ENCODE measurements around the gene LRFN5.
"Not testable (repeated sequence)": the region's sequence is repeated elsewhere in the genome, so short reads cannot be mapped to it uniquely, and the experiment has no call there.

LRFN5 gene

DNA sequence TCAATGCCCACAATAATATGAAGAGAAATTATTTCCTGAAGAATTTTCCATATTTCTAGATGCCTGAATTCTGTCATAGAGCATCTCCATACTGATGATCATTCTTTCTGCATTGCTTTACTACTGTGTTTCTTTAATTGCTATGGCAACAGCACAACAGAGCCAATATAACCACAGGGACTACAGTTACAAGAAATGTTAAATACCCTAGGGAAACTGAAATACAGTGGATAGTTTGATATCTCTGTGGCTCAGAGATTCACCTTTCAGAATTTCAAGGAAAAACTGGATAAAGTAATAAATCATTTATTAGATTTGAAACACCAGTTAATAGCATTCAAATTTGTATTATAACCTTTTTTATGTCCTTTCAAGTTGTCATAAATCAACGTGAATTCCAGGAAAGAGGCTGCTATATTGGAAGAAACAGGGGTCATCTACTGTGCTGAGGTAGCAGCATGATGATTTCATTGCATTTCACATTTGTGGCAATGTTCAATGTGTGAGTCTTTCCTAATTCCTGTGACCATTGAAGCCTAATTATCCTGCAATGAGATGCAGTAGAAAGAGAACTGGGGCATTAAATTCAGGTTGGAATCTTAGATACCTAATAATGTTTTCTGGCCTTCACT lies 267.1 kb downstream of the LRFN5 start:
- H3K27ac ChIP-seq, result no peak overlapping the region
- DNase-seq (ENCODE audit: low read depth, low spot score), result no peak

DNA sequence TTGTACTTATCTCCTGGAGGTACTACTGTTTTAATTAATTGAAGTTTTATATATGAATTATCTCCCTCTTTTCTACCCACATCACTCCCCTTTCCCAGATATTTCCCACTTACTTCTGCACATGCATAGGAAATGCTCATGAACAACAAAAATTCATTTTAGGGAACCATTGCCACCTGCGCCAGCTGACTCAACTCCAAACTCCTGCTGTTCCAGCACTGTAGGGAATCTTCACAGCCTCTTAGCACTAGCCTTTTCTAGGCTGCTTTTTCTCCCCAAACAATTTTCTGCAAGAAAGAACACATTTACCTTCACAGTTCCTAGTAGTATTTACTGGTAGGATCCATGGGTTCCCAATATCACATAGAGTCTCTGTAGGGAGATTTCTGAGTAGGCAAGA lies 268.4 kb downstream of the LRFN5 start:
- DNase-seq (ENCODE audit: low read depth, low spot score), result no peak
- H3K27ac ChIP-seq, result no peak overlapping the region

GRCh38 chr14:41878321-41878720 lies 271.6 kb downstream of the LRFN5 start:
- no peak for DNase-seq (ENCODE audit: low read depth, low spot score)
- no peak overlapping the region for H3K27ac ChIP-seq

GRCh38 chr14:41891624-41892023 lies 284.9 kb downstream of the LRFN5 start:
- no peak for DNase-seq (ENCODE audit: low read depth, low spot score)
- H3K27ac ChIP-seq, result no peak overlapping the region

- H3K27ac ChIP-seq, result no peak overlapping the region
- no peak for DNase-seq (ENCODE audit: low read depth, low spot score)
These were observed 292.7 kb downstream of the LRFN5 start for GRCh38 chr14:41899416-41899815.

DNA sequence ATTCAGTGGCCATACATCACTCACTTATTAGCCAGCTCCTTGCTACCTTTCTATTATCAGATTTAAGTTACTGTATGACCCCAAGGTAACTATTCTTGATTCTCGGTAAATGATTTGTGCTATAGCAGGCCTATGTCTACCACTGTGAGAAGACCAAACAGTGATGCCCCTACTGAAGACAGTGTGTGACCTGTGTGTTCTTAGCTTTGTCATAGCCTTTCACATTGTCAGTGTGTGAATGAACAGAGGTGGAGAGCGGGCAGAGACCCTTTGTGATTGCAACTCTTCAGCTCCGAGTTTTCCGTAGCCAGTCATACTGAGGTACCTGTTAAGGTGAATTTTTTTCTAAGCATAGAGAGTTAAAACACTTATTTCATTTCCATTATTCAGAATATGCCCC lies 294.0 kb downstream of the LRFN5 start:
- no peak overlapping the region for H3K27ac ChIP-seq
- no peak for DNase-seq (ENCODE audit: low read depth, low spot score)

GRCh38 chr14:41901089-41901488 lies 294.4 kb downstream of the LRFN5 start:
- DNase-seq (ENCODE audit: low read depth, low spot score), result no peak
- no peak overlapping the region for H3K27ac ChIP-seq

GRCh38 chr14:41905394-41905964 lies 298.8 kb downstream of the LRFN5 start:
- H3K27ac ChIP-seq, result no peak overlapping the region
- DNase-seq (ENCODE audit: low read depth, low spot score), result no peak

- not testable (repeated sequence) for H3K27ac ChIP-seq; DNase-seq (ENCODE audit: low read depth, low spot score)
These were observed 304.5 kb downstream of the LRFN5 start for GRCh38 chr14:41911155-41911554.

DNA sequence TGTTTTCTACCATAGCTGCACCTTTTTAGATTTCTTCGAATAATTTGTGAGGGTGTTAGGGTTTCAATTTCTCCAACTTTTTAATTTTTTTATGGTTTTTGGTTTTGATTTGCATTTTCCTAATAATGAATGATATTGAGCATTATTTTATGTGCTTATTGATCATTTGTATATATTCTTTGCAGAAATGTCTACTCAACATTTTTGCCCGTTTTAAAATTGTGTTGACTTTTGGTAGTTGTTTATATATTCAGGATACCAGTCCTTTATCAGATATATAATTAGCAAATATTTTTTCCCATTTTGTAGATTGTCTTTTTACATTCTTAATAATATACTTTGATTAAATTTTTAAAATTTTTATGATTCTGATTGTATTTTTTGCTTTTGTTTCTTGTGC lies 306.7 kb downstream of the LRFN5 start:
- H3K27ac ChIP-seq, result no peak overlapping the region
- no peak for DNase-seq (ENCODE audit: low read depth, low spot score)

DNA sequence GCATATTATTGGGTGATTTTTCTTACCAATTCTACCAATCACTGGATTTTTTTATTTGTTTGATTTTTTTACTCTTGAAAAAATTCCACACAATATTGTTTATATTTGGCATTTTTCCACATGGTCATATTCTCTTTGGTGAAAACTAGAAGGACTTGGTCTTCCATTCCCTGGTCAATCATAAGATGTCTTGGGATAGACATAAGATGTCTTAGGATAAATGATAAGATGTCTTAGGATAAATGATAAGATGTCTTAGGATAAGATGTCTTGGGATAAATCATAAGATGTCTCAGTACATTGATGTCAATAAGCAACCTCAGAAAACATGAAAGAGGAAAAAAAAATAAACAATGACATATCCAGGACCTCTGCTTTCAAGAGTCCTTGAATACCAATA lies 309.1 kb downstream of the LRFN5 start:
- H3K27ac ChIP-seq, result no peak overlapping the region
- no peak for DNase-seq (ENCODE audit: low read depth, low spot score)

GRCh38 chr14:41916313-41916712 lies 309.6 kb downstream of the LRFN5 start:
- DNase-seq (ENCODE audit: low read depth, low spot score), result no peak
- no peak overlapping the region for H3K27ac ChIP-seq

GRCh38 chr14:41925409-41925808 lies 318.7 kb downstream of the LRFN5 start:
- H3K27ac ChIP-seq, result no peak overlapping the region
- DNase-seq (ENCODE audit: low read depth, low spot score), result no peak

GRCh38 chr14:41950428-41951151 lies 343.9 kb downstream of the LRFN5 start:
- no peak overlapping the region for H3K27ac ChIP-seq
- no peak for DNase-seq (ENCODE audit: low read depth, low spot score)
